Neural progenitor cell (in vitro differentiated cells): ENCODE data around the gene OTUD7B. TPM values are rescaled to one million over a fixed set of nuclear protein-coding genes. Genes with fewer than 3 reads are reported as not detected.

ENCODE experiments used
- DNase-seq: peaks from one replicate; pipeline ENCODE4 v3.0.0-alpha.2; 2016; ENCODE audit warnings: low spot score
- H2AFZ ChIP-seq: fragments of 200-600 bp; sonication (generic); replicated peaks from 2 replicates; pipeline ENCODE4 v1.6.1; 2016; ENCODE audit warnings: antibody characterized with exemption
- H3F3A ChIP-seq: fragments of 200-600 bp; sonication (generic); 2 replicates; pipeline ENCODE4 v1.6.1; 2016; ENCODE audit warnings: antibody characterized with exemption, low read depth
- H3K27ac ChIP-seq: fragments of 200-600 bp; sonication (generic); 2 replicates; pipeline ENCODE4 v1.5.1; 2016; ENCODE audit warnings: mild to moderate bottlenecking
- H3K27me3 ChIP-seq: fragments of 200-600 bp; sonication (generic); 2 replicates; pipeline ENCODE4 v1.6.1; 2016; ENCODE audit warnings: mild to moderate bottlenecking, moderate library complexity
- H3K36me3 ChIP-seq: fragments of 200-600 bp; sonication (generic); 2 replicates; pipeline ENCODE4 v1.5.1; 2016
- H3K4me1 ChIP-seq: fragments of 200-600 bp; sonication (generic); 2 replicates; pipeline ENCODE4 v1.6.1; 2016; ENCODE audit warnings: mixed run types
- H3K4me2 ChIP-seq: fragments of 200-600 bp; sonication (generic); 2 replicates; pipeline ENCODE4 v1.6.1; 2016
- H3K4me3 ChIP-seq: fragments of 200-600 bp; sonication (generic); 2 replicates; pipeline ENCODE4 v1.5.1; 2016
- H3K79me2 ChIP-seq: fragments of 200-600 bp; sonication (generic); 2 replicates; pipeline ENCODE4 v1.6.1; 2016; ENCODE audit warnings: low read depth
- H3K9ac ChIP-seq: fragments of 200-600 bp; sonication (generic); 2 replicates; pipeline ENCODE4 v1.6.1; 2016
- H3K9me3 ChIP-seq: fragments of 200-600 bp; sonication (generic); 2 replicates; pipeline ENCODE4 v1.5.1; 2016; ENCODE audit warnings: low read depth
- H4K20me1 ChIP-seq: fragments of 200-600 bp; sonication (generic); 2 replicates; pipeline ENCODE4 v1.6.1; 2016; ENCODE audit warnings: low read depth
- H3K27ac Mint-ChIP-seq: 3 replicates; pipeline ENCODE4 v1.8.0; 2021; ENCODE audit warnings: mixed read lengths
- H3K27me3 Mint-ChIP-seq: 2 replicates; pipeline ENCODE4 v1.8.0; 2022; ENCODE audit warnings: low read depth, mild to moderate bottlenecking, inconsistent platforms, moderate library complexity, mixed read lengths; ENCODE audit not compliant: insufficient read depth
- H3K36me3 Mint-ChIP-seq: 3 replicates; pipeline ENCODE4 v1.8.0; 2021; ENCODE audit warnings: mixed read lengths
- H3K4me1 Mint-ChIP-seq: 3 replicates; pipeline ENCODE4 v1.8.0; 2021; ENCODE audit warnings: mixed read lengths
- H3K4me3 Mint-ChIP-seq: 3 replicates; pipeline ENCODE4 v1.8.0; 2021; ENCODE audit warnings: mild to moderate bottlenecking, moderate library complexity, mixed read lengths
- H3K9me3 Mint-ChIP-seq: 3 replicates; pipeline ENCODE4 v1.8.0; 2020; ENCODE audit warnings: mixed read lengths
- CTCF ChIP-seq: fragments of 200-600 bp; sonication (generic); IDR thresholded peaks from 2 replicates; pipeline ENCODE4 v1.5.1; 2017; ENCODE audit warnings: antibody characterized with exemption, mild to moderate bottlenecking
- EZH2 ChIP-seq: fragments of 200-600 bp; sonication (generic); IDR thresholded peaks from 2 replicates; pipeline ENCODE4 v1.6.1; 2017; ENCODE audit warnings: antibody characterized with exemption, mild to moderate bottlenecking, moderate library complexity
- EZH2phosphoT487 ChIP-seq: fragments of 200-600 bp; sonication (generic); IDR thresholded peaks from 2 replicates; pipeline ENCODE4 v1.6.1; 2017; ENCODE audit warnings: antibody characterized with exemption
- total RNA-seq: library from RNA; depleted of rRNA; stranded (reverse); fragments of >200 nt; gene quantifications from 2 replicates; pipeline ENCODE4 v1.2.3, GENCODE V29; 2015; ENCODE audit warnings: low replicate concordance

Gene OTUD7B
- total RNA-seq, 1 donor from 2014 or later = 10.7 TPM

- Histone ChIP-seq H3K36me3 (no peaks in the 10 kb centered on the region), H3K27ac (peak overlapping the region; percentile 45), H3K79me2 (peaks cover 36% of the 10 kb centered on the region), H3K4me3 (peak overlapping the region; percentile 94), H3K4me1 (peaks cover 28% of the 10 kb centered on the region), H3F3A (peaks cover 15% of the 10 kb centered on the region), H3K27me3 (no peaks in the 10 kb centered on the region), H3K4me2 (peak overlapping the region; percentile 89), H3K9ac (no peak overlapping the region), H3K9me3 (no peaks in the 10 kb centered on the region), H4K20me1 (peaks cover 8% of the 10 kb centered on the region), H2AFZ (no peak overlapping the region)
- DNase-seq = peak; percentile 59
- Mint-ChIP-seq H3K36me3 (peaks cover 27% of the 10 kb centered on the region), H3K27me3 (no peaks in the 10 kb centered on the region), H3K27ac (peak overlapping the region; percentile 48), H3K4me3 (peak overlapping the region; percentile 95), H3K4me1 (peaks cover 36% of the 10 kb centered on the region), H3K9me3 (peaks cover 3% of the 10 kb centered on the region)
- TF ChIP-seq CTCF (no peak), EZH2 (no peak), EZH2phosphoT487 (no peak)
Measured at GRCh38 chr1:149915429-149916192, 94.9 kb downstream of the OTUD7B start.

- Mint-ChIP-seq H3K27me3 (no peaks in the 10 kb centered on the region), H3K4me1 (peaks cover 36% of the 10 kb centered on the region), H3K4me3 (no peak overlapping the region), H3K27ac (no peak overlapping the region), H3K9me3 (peaks cover 3% of the 10 kb centered on the region), H3K36me3 (peaks cover 31% of the 10 kb centered on the region)
- peaks cover 36% of the 10 kb centered on the region for H3K79me2 ChIP-seq
- no peaks in the 10 kb centered on the region for H3K9me3 ChIP-seq
- no peak overlapping the region for H3K27ac ChIP-seq
- TF ChIP-seq EZH2phosphoT487 (no peak), CTCF (no peak), EZH2 (no peak)
- H3K4me1 ChIP-seq = peaks cover 28% of the 10 kb centered on the region
- H3K27me3 ChIP-seq = no peaks in the 10 kb centered on the region
- no peak overlapping the region for H3K4me3 ChIP-seq
- no peak for DNase-seq
- no peaks in the 10 kb centered on the region for H3K36me3 ChIP-seq
- H4K20me1 ChIP-seq = peaks cover 8% of the 10 kb centered on the region
- no peak overlapping the region for H3K4me2 ChIP-seq
- no peak overlapping the region for H2AFZ ChIP-seq
- no peak overlapping the region for H3K9ac ChIP-seq
- H3F3A ChIP-seq = peaks cover 15% of the 10 kb centered on the region
Measured at GRCh38 chr1:149914545-149914944, 96.0 kb downstream of the OTUD7B start.

GRCh38 chr1:149906570-149907075 is 103.9 kb downstream of the OTUD7B start:
- no peak for TF ChIP-seq CTCF
- TF ChIP-seq EZH2 = no peak
- no peak for TF ChIP-seq EZH2phosphoT487
- Mint-ChIP-seq H3K36me3 (peaks cover 30% of the 10 kb centered on the region), H3K27ac (no peak overlapping the region), H3K9me3 (no peaks in the 10 kb centered on the region), H3K4me1 (no peaks in the 10 kb centered on the region), H3K4me3 (no peak overlapping the region), H3K27me3 (peaks cover 7% of the 10 kb centered on the region)
- H3K27me3 ChIP-seq = no peaks in the 10 kb centered on the region
- no peak overlapping the region for H3K4me2 ChIP-seq
- no peak overlapping the region for H3K27ac ChIP-seq
- no peaks in the 10 kb centered on the region for H3K79me2 ChIP-seq
- H3K9me3 ChIP-seq = no peaks in the 10 kb centered on the region
- no peaks in the 10 kb centered on the region for H4K20me1 ChIP-seq
- H3F3A ChIP-seq = no peaks in the 10 kb centered on the region
- no peak overlapping the region for H3K9ac ChIP-seq
- H3K4me1 ChIP-seq = no peaks in the 10 kb centered on the region
- no peak overlapping the region for H3K4me3 ChIP-seq
- no peak for DNase-seq
- no peak overlapping the region for H2AFZ ChIP-seq
- no peaks in the 10 kb centered on the region for H3K36me3 ChIP-seq
